Liver (tissue), 9 donors: ENCODE results near the gene PGAP3. TPM values are rescaled to one million over a fixed set of nuclear protein-coding genes. Genes with fewer than 3 reads are reported as not detected.

Source experiments
- DNase-seq: peaks from one replicate; pipeline ENCODE4 v3.0.0-alpha.2; 2017; ENCODE audit warnings: low spot score
- H3K27ac ChIP-seq, 2 donors: one replicate each; pipeline ENCODE4 v1.7.0; 2013; ENCODE audit warnings: inconsistent platforms in 2 of 2, low read length in 2 of 2, control low read depth in 1 of 2, low read depth in 1 of 2, mild to moderate bottlenecking in 1 of 2
- H3K27me3 ChIP-seq, 4 donors: one replicate each; pipeline versions ENCODE4 v1.6.1 to v1.7.0; 2013; ENCODE audit warnings: low read length in 3 of 4, inconsistent platforms in 1 of 4, mild to moderate bottlenecking in 1 of 4, moderate library complexity in 1 of 4; ENCODE audit not compliant: control insufficient read depth in 4 of 4, insufficient read depth in 4 of 4
- H3K36me3 ChIP-seq, 4 donors: one replicate each; pipeline versions ENCODE4 v1.6.1 to v1.7.0; 2013; ENCODE audit warnings: low read length in 3 of 4, mild to moderate bottlenecking in 3 of 4, low read depth in 1 of 4, moderate library complexity in 1 of 4; ENCODE audit not compliant: control insufficient read depth in 4 of 4, insufficient read depth in 3 of 4
- H3K4me1 ChIP-seq, 4 donors: one replicate each; pipeline versions ENCODE4 v1.6.1 to v1.7.0; 2013; ENCODE audit warnings: low read length in 3 of 4, mild to moderate bottlenecking in 3 of 4, moderate library complexity in 1 of 4; ENCODE audit not compliant: control insufficient read depth in 4 of 4, insufficient read depth in 4 of 4
- H3K4me3 ChIP-seq, 3 donors: one replicate each; pipeline versions ENCODE4 v1.6.1 to v1.7.0; 2013; ENCODE audit warnings: low read length in 3 of 3, control low read depth in 1 of 3, low read depth in 1 of 3, mild to moderate bottlenecking in 1 of 3
- H3K9ac ChIP-seq, 2 donors: one replicate each; pipeline ENCODE4 v1.7.0; 2013; ENCODE audit warnings: low read length in 2 of 2, mild to moderate bottlenecking in 2 of 2, moderate library complexity in 2 of 2, control low read depth in 1 of 2, low read depth in 1 of 2
- H3K9me3 ChIP-seq, 4 donors: one replicate each; pipeline versions ENCODE4 v1.6.1 to v1.7.0; 2013; ENCODE audit warnings: low read length in 3 of 4; ENCODE audit not compliant: control insufficient read depth in 4 of 4
- EGR1 ChIP-seq, 2 donors: IDR thresholded peaks; 2 replicates each; pipeline ENCODE4 v1.6.1; 2016 to 2018; ENCODE audit warnings: antibody characterized with exemption in 2 of 2, low read depth in 2 of 2
- FOXA1 ChIP-seq: IDR thresholded peaks from 2 replicates; pipeline ENCODE4 v1.6.1; 2016; ENCODE audit warnings: antibody characterized with exemption
- FOXA2 ChIP-seq: IDR thresholded peaks from 2 replicates; pipeline ENCODE4 v1.6.1; 2016; ENCODE audit warnings: antibody characterized with exemption
- GABPA ChIP-seq, 2 donors: IDR thresholded peaks in 1 of 2; conservative IDR thresholded peaks in 1 of 2; 2 replicates each; pipeline ENCODE4 v1.6.1; 2016; ENCODE audit warnings: antibody characterized with exemption in 2 of 2, mild to moderate bottlenecking in 1 of 2, moderate library complexity in 1 of 2
- HNF4A ChIP-seq, 2 donors: conservative IDR thresholded peaks; 2 replicates each; pipeline ENCODE4 v1.6.1; 2016; ENCODE audit warnings: antibody characterized with exemption in 2 of 2, mild to moderate bottlenecking in 2 of 2
- HNF4G ChIP-seq: IDR thresholded peaks from 2 replicates; pipeline ENCODE4 v1.6.1; 2016; ENCODE audit warnings: antibody characterized with exemption
- JUND ChIP-seq, 2 donors: IDR thresholded peaks; 2 replicates each; pipeline ENCODE4 v1.6.1; 2016; ENCODE audit warnings: antibody characterized with exemption in 2 of 2
- NR2F2 ChIP-seq: IDR thresholded peaks from 2 replicates; pipeline ENCODE4 v1.6.1; 2016; ENCODE audit warnings: antibody characterized with exemption
- RAD21 ChIP-seq, 2 donors: IDR thresholded peaks; 2 replicates each; pipeline ENCODE4 v1.6.1; 2016; ENCODE audit warnings: antibody characterized with exemption in 2 of 2, mild to moderate bottlenecking in 2 of 2
- RXRA ChIP-seq, 2 donors: IDR thresholded peaks; 2 replicates each; pipeline ENCODE4 v1.6.1; 2017 to 2018; ENCODE audit warnings: antibody characterized with exemption in 2 of 2, mild to moderate bottlenecking in 1 of 2
- SP1 ChIP-seq: IDR thresholded peaks from 2 replicates; pipeline ENCODE4 v1.6.1; 2018; ENCODE audit warnings: antibody characterized with exemption, mild to moderate bottlenecking
- TAF1 ChIP-seq: conservative IDR thresholded peaks from 2 replicates; pipeline ENCODE4 v1.6.1; 2016; ENCODE audit warnings: antibody characterized with exemption, mild to moderate bottlenecking
- YY1 ChIP-seq: IDR thresholded peaks from 2 replicates; pipeline ENCODE4 v1.6.1; 2016; ENCODE audit warnings: antibody characterized with exemption, mild to moderate bottlenecking
- ZBTB33 ChIP-seq: IDR thresholded peaks from 2 replicates; pipeline ENCODE4 v1.6.1; 2016; ENCODE audit warnings: antibody characterized with exemption
- WGBS: extraction: QIAGEN DNeasy Blood & Tissue Kit; methylation state at CpG from one replicate; pipeline ENCODE4 v1.1.7; 2013; 5-methylcytosine and 5-hydroxymethylcytosine counted together
- polyA plus RNA-seq, 2 donors: library from polyadenylated mRNA; stranded (reverse) in 1 of 2; unstranded in 1 of 2; fragments of 200-250 nt in 1 of 2; fragments of >200 nt in 1 of 2; fragmentation: Nextera tagmentation in 1 of 2; extraction: Ambion mirVana in 1 of 2; gene quantifications; one replicate each; pipeline versions ENCODE4 v1.2.1 to v1.2.3, GENCODE V29; 2013 to 2015
- total RNA-seq, 2 donors: library from RNA; depleted of rRNA; stranded (reverse); fragments of >200 nt; gene quantifications; one replicate each; pipeline ENCODE4 v1.2.3, GENCODE V29; 2014
- TF ChIP-seq, protein P1 (sequence below): IDR thresholded peaks from 2 replicates; pipeline ENCODE4 v1.6.1; 2016; ENCODE audit warnings: antibody characterized with exemption
- TF ChIP-seq, protein P2 (sequence below): IDR thresholded peaks from 2 replicates; pipeline ENCODE4 v1.6.1; 2016; ENCODE audit warnings: antibody characterized with exemption, mild to moderate bottlenecking
- TF ChIP-seq, protein P3 (sequence below): IDR thresholded peaks from 2 replicates; pipeline ENCODE4 v1.6.1; 2016; ENCODE audit warnings: antibody characterized with exemption
- TF ChIP-seq, protein P4 (sequence below): fragments of 150-350 bp; IDR thresholded peaks from 2 replicates; pipeline ENCODE4 v1.5.1; 2017; ENCODE audit warnings: improper control_type of control experiment, low read depth, low read length; ENCODE audit not compliant: missing input control
- donor health status: healthy.
- donor health status: healthy.
- donor health status: healthy.
- donor health status: healthy.
- donor health status: healthy.

PGAP3 gene
- total and polyA plus RNA-seq, 4 donors = 7.9 to 19.5 (median 14.0) TPM

DNA sequence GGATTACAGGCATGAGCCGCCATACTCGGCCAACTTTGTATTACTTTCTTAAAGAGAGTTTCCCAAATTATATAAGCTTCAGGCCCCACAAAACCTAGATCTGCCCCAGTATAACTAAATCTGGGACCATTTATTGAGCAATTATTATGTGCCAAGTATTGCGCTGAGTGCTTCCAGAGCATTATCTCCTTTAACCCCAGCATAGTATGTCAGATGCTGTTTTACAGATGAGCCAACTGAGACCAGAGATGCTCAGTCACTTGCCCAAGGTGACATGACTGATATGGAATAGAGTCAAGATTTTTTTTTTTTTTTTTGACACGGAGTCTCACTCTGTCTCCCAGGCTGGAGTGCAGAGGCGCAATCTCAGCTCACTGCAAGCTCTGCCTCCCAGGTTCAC, 10.1 kb upstream of the PGAP3 start:
- no peaks in the 10 kb centered on the region for H3K36me3 ChIP-seq
- WGBS = 92% methylated on average over 5 of the region's 5 CpGs
- H3K27me3 ChIP-seq = no peaks in the 10 kb centered on the region
- no peak overlapping the region for H3K4me3 ChIP-seq
- peaks cover 13 to 55% (median 41%) of the 10 kb centered on the region in 4 donors for H3K4me1 ChIP-seq
- H3K27ac ChIP-seq = no peak overlapping the region
- no peak overlapping the region for H3K9ac ChIP-seq
- no peak for DNase-seq
- TF ChIP-seq, protein P1, sequence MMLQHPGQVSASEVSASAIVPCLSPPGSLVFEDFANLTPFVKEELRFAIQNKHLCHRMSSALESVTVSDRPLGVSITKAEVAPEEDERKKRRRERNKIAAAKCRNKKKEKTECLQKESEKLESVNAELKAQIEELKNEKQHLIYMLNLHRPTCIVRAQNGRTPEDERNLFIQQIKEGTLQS = no peak
- TF ChIP-seq HNF4G (no peak), RXRA (IDR thresholded peaks at IDR 0.05) (no peak), JUND (IDR thresholded peaks at IDR 0.05) (no peak), NR2F2 (no peak), GABPA (IDR thresholded peaks at IDR 0.05 in 1 of 2, conservative IDR thresholded peaks at IDR 0.05 in 1 of 2) (no peak), RAD21 (IDR thresholded peaks at IDR 0.05) (no peak), FOXA2 (no peak), SP1 (no peak), ZBTB33 (no peak), TAF1 (no peak), EGR1 (IDR thresholded peaks at IDR 0.05; ENCODE audit: low read depth in 2 of 2) (no peak), HNF4A (conservative IDR thresholded peaks at IDR 0.05) (no peak), YY1 (no peak), FOXA1 (no peak)
- TF ChIP-seq, protein P2, sequence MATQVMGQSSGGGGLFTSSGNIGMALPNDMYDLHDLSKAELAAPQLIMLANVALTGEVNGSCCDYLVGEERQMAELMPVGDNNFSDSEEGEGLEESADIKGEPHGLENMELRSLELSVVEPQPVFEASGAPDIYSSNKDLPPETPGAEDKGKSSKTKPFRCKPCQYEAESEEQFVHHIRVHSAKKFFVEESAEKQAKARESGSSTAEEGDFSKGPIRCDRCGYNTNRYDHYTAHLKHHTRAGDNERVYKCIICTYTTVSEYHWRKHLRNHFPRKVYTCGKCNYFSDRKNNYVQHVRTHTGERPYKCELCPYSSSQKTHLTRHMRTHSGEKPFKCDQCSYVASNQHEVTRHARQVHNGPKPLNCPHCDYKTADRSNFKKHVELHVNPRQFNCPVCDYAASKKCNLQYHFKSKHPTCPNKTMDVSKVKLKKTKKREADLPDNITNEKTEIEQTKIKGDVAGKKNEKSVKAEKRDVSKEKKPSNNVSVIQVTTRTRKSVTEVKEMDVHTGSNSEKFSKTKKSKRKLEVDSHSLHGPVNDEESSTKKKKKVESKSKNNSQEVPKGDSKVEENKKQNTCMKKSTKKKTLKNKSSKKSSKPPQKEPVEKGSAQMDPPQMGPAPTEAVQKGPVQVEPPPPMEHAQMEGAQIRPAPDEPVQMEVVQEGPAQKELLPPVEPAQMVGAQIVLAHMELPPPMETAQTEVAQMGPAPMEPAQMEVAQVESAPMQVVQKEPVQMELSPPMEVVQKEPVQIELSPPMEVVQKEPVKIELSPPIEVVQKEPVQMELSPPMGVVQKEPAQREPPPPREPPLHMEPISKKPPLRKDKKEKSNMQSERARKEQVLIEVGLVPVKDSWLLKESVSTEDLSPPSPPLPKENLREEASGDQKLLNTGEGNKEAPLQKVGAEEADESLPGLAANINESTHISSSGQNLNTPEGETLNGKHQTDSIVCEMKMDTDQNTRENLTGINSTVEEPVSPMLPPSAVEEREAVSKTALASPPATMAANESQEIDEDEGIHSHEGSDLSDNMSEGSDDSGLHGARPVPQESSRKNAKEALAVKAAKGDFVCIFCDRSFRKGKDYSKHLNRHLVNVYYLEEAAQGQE = no peak
- TF ChIP-seq, protein P3, sequence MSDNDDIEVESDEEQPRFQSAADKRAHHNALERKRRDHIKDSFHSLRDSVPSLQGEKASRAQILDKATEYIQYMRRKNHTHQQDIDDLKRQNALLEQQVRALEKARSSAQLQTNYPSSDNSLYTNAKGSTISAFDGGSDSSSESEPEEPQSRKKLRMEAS = no peak
- TF ChIP-seq, protein P4, sequence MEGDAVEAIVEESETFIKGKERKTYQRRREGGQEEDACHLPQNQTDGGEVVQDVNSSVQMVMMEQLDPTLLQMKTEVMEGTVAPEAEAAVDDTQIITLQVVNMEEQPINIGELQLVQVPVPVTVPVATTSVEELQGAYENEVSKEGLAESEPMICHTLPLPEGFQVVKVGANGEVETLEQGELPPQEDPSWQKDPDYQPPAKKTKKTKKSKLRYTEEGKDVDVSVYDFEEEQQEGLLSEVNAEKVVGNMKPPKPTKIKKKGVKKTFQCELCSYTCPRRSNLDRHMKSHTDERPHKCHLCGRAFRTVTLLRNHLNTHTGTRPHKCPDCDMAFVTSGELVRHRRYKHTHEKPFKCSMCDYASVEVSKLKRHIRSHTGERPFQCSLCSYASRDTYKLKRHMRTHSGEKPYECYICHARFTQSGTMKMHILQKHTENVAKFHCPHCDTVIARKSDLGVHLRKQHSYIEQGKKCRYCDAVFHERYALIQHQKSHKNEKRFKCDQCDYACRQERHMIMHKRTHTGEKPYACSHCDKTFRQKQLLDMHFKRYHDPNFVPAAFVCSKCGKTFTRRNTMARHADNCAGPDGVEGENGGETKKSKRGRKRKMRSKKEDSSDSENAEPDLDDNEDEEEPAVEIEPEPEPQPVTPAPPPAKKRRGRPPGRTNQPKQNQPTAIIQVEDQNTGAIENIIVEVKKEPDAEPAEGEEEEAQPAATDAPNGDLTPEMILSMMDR = no peak
- no peaks in the 10 kb centered on the region for H3K9me3 ChIP-seq
